Erythroblast (primary cell): ENCODE results near the gene SHBG.

Source experiments
- GATA1 ChIP-seq: IDR thresholded peaks from 2 replicates; pipeline ENCODE4 v1.6.1; 2011; ENCODE audit warnings: low read depth, mild to moderate bottlenecking, control low read depth, low read length, moderate library complexity
- POLR2A ChIP-seq: IDR thresholded peaks from 2 replicates; pipeline ENCODE4 v1.6.1; 2011; ENCODE audit warnings: mild to moderate bottlenecking, low read length

DNA sequence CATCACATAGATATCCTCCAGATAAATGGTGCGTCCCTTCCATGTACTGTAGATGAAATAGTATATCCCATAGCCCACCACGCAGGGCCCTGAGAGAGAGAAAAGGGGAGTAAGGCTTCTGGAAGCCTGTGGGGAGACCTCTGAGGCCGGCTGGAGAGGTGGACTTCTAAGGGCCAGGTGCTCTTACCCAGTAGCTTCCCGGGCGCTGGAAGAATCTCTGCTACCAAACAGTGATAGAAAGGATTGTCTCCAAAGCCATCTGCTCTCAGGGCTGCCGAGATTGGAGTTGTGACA lies 3.0 kb upstream of the SHBG start:
- TF ChIP-seq POLR2A, result no peak
- TF ChIP-seq GATA1, result no peak
